Fibroblast of gingiva (primary cell): ENCODE results near the gene CBY3.
"Not testable (repeated sequence)": the region's sequence is repeated elsewhere in the genome, so short reads cannot be mapped to it uniquely, and the experiment has no call there.

Experiments used
- DNase-seq: peaks from one replicate; pipeline ENCODE4 v3.0.0-alpha.2; 2011; ENCODE audit warnings: low read depth

Gene CBY3

GRCh38 chr5:179680780-179681401, at the start of gene CBY3:
Gene CBY3, minus strand, starts transcription at chr5:179681034. Its CDS starts 116 bp downstream, at chr5:179680918.
- DNase-seq = no peak

GRCh38 chr5:179730356-179730755, 49.5 kb upstream of the CBY3 start:
- no peak for DNase-seq

DNA sequence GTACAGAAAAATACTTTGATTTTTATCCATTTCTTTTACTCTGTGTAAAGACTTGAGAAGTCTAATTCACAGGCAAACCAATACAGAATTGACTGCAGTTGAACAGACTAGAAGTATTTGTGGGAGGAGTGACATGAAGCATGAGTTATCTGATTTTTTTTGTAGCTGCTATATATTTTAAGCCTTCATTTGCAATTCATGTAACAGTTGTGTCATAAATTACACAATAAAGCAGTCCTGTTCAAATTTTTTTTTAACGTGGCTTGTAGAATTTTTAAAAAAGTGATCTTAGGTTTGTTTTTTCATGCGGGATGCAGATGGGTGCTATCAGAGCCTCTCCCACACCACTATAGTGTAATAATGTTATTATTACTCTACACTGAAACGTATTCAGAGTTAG, 48.9 kb upstream of the CBY3 start:
- DNase-seq = no peak

- no peak for DNase-seq
These were observed 48.5 kb upstream of the CBY3 start for GRCh38 chr5:179729303-179729702.

GRCh38 chr5:179727106-179727505, 46.3 kb upstream of the CBY3 start:
- no peak for DNase-seq

- DNase-seq = no peak
These were observed 43.3 kb upstream of the CBY3 start for GRCh38 chr5:179724163-179724562.

DNA sequence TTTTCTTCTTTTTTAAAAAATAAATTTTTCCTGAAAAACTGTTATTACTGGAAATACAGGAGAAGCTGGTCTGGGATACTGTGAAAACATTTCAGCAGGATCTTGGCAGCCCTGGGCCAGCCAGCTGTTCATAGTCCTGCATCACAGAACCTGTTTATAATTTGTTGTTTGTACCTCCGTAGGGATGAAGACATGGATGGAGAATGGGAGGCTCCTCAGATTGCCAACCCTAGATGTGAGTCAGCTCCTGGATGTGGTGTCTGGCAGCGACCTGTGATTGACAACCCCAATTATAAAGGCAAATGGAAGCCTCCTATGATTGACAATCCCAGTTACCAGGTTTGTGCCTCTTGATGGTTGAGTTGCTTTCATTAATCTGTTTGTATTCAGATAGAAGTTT, 39.4 kb upstream of the CBY3 start:
- no peak for DNase-seq

DNA sequence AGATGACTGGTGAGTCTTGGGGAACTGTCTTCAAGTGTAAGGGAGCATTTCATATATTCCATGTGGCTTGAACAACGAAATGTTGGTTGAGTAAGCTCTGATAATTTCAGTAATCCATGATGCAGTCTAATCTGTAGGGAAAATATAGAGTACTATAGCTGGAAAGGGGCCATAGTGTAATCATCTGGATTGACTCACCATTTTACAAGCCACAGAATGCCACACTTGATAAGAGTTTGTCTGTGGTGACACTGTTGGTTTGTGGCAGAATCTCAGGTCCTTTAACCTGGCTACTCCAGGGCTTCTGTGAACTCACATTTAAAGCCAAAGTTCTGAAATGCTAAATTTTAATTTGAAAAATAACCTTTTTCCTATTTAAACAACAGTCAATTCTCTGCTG, 35.5 kb upstream of the CBY3 start:
- DNase-seq = no peak

DNA sequence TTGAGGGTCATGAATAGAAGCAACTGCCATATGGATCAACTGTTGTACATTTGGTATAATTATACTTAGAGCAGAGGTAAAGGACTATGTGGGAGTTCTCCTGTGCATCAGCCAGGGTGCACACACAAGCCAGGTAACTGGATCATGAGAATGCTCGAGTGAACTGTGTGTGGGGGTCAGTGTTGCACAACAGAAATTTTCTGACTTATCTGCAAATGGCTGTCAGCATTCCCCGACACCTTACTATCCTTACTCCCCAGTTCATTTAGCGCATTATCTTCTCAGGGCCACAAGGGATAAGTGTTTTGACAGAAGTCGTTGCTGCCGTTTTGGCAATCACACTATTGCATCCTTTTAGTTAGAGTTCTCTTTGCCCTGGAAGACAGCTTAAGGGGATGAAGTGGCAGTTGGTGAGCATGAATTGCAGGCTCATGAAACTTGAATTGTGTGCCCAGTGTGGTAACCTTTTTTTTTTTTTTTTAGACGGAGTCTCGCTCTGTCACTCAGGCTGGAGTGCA, 19.6 kb upstream of the CBY3 start:
- DNase-seq = no peak

DNA sequence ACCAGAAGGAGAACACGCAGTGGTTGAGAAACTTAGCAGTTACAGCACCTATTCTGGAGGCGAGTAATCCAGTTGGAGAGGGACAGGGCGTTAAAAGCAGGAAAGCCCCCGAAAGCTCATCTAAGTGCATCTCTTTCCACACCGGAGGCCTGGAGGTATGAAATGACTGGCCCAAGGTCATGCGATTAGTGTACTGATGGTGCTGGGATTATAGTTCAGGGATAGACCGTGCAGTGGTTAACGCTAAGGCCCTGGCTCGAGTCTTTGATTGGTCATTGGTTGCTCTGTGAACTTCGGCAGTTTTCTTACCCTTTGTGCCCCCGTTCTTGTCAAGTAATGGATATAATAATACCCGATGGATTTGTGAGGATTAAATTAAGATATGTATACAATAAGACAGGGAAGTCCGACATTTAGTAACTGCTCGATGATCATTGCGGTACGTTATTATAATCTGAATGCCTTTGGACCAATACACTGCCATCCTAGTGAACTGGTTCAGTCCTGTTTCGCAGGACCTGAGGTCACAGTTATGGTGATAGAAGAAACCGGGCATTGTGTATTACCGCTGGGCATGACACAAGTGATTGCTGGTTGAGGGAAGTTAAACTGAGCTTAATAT, 18.9 kb upstream of the CBY3 start:
- peak; percentile 19 for DNase-seq

DNA sequence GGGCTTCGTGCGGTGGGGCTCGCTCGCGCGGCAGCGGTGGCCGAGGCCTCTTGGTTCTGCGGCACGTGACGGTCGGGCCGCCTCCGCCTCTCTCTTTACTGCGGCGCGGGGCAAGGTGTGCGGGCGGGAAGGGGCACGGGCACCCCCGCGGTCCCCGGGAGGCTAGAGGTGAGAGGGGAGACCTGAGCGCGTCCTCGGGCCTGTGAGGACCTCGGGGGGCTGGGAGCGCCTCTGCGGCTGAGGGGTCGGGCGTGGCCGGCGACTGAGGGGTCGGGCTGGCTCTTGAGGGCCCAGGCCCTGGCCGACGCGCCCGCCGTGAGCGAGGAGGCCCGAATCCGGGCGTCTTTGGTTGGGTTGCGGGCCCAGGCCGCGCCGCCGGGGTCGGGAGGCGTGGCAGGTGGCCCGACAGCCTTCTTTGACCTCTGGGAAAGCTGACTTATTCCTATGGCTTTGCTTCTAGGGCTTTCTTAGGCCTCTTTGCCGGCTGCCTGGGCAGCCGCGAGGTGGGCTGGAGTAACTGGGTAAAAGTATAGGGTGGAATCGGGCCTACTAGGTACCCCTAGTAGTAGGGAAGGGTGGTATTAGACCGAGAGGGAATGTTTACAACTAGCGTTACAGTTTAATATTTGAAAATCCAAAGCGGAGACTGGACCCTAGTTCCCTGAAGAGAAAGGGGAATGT, 18.2 kb upstream of the CBY3 start, which contains the start of gene CANX:
Gene CANX, plus strand, starts transcription at position 33 of the 681 bp plus-strand sequence. CDS start 6,715 bp downstream, outside the sequence.
- DNase-seq = peak; percentile 11

- DNase-seq = peak; percentile 99
These were observed 17.4 kb upstream of the CBY3 start for GRCh38 chr5:179697993-179698934.

DNA sequence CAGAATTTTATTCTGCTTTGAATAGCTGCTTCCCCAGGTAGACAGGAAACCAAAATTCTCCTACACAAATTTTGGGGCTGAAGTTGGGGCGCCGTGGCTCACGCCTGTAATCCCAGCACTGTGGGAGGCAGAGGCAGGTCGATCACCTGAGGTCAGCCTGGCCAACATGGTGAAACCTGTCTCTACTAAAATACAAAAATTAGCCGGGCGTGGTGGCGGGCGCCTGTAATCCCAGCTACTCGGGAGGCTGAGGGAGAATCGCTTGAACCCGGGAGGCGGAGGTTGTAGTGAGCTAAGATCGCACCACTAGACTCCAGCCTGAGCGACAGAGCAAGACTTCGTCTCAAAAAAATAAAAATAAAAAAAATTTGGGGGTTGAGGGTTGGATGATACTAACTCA, 16.7 kb upstream of the CBY3 start:
- DNase-seq = not testable (repeated sequence)

DNA sequence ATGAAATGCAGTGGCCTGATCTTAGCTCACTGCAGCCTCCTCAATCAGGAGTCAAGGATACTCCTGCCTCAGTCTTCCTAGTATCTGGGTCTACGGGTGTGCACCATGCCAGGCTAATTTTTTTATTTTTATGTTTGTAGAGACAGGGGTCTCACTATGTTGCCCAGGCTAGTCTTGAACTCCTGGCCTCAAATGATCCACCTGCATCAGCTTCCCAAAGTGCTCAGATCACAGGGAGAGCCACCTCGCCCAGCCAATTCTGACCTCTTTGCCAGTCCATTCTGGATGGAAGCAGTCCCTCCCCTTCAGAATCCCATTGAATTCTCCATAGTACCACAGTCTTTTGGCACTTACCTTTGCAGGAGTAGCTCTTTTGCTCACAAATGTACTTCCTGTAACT, 16.3 kb upstream of the CBY3 start:
- DNase-seq = no peak

DNA sequence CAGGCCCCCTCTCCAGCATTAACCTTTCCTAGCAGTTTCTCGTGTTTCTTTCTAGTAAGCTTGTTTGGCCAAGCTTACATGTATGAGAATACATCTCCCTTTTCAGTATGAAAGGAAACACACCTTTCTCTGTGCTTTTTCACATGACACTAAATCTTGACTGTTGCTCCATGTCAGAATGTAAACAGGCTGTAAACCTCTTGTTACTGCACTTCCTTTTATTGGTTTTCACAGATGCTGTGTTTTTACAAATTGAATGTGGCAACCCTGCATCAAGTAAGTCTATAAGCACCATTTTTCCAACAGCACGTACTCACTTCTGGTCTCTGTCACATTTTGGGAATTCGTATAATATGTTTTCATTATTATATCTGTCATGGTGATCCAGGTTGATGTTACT, 15.8 kb upstream of the CBY3 start:
- DNase-seq = no peak

- DNase-seq = no peak
These were observed 13.7 kb upstream of the CBY3 start for GRCh38 chr5:179694561-179694960.

DNA sequence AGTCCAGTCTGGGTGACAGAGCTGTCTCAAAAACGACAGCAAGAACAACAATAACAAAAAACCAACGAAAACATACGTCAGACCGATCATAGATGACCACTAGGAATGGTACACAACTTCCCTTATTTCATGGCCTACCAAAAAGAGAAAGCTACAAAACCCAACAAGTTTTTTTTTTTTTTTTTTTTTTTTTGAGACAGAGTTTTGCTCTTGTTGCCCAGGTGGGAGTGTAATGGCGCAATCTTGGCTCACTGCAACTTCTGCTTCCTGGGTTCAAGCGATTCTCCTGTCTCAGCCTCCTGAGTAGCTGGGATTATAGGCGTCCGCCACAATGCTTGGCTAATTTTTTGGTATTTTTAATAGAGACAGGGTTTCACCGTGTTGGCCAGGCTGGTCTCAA, 8.4 kb upstream of the CBY3 start:
- DNase-seq = not testable (repeated sequence)

GRCh38 chr5:179680014-179680779, 637 bp downstream of the CBY3 start:
- DNase-seq = no peak

DNA sequence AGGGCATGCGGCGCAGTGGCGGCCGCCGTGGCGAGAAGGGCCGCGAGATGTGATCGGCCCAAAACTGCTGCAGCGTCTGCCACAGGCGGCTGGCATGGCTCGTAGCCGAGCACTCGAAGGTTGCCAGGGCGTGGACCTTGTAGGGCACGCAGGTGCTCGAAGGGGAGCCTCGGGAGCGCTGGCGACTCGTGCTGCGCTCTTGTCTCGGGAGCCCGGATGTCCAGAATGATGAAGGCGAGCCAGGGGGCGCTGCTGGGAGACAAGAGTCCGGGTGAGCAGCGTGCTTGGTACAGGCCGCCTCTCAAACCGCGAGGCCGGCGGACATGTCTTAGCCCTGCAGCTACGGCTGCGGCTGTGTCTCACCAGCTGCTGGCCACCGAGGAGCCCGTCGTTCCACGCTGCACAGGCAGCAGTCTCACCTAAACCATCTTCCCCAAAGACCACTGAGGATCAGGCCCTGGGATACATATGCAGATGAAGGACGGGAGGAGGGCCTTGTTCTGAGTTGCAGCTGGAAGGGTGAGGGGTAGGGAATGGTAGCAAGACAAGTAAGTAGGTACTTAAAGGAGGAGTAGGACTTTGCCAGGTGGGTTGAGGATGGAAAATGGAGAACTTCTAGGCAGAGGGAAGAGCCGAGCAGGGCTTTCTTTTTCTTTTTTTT, 1.7 kb downstream of the CBY3 start:
- peak; percentile 50 for DNase-seq

DNA sequence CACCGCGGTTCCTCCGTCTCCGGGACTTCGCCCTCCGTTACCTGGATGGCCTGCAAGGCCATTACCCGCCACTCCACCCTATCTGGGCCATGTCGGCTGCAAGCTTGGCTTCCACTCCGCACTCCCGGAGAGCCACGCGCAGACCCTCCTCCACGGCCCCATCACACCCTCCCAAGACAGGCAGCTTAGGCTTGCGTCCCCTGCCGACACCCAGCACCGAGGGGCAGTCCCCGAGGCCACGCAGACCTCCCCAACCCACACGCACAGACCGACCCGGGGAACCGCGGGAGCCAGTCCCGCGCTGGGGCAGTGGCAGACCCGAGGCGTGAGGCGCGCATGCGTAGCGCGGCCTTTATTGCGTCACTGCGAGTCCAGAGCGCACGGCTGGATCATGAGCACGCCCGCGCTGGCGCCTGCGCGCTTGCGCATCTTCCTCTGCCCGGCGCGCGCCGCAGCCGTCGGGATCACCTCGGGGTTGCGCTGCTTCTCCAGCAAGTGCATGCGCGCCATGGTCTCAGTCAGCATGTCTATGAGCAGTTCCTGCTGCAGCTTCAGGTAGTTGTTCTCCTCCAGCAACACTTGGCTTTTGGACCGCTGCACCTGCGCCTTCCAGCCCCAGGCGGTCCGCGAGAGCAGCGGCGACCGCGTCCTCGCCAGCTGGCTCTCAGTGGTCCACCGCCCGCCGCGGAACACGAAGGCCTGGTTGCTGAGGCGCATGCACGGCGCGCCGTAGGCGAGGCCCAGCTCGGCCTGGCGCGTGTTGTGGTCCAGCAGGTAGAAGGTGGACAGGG, 2.4 kb downstream of the CBY3 start:
- peak; percentile 91 for DNase-seq
